ENCODE data around the gene PRMT7. TPM values are rescaled to one million over a fixed set of nuclear protein-coding genes. Genes with fewer than 3 reads are reported as not detected.

Gene PRMT7
- total and polyA plus RNA-seq, 2 donors (not counting 1 experiment from before 2014, with no cell fraction given), result 76.9 to 80.4 TPM

- 93% methylated on average over 9 of the region's 9 CpGs for WGBS (ENCODE audit: insufficient coverage)
- Mint-ChIP-seq H3K4me3 (no peak overlapping the region), H3K27ac (no peak overlapping the region), H3K4me1 (peaks cover 34% of the 10 kb centered on the region), H3K27me3 (no peaks in the 10 kb centered on the region), H3K9me3 (ENCODE audit: insufficient read depth) (no peaks in the 10 kb centered on the region)
- H3K79me2 ChIP-seq (ENCODE audit: control insufficient read depth, insufficient read depth, low read length), result no peaks in the 10 kb centered on the region
- H3K27ac ChIP-seq (ENCODE audit: low read length in 2 of 2), result no peak overlapping the region
- H3K4me3 ChIP-seq (ENCODE audit: control extremely low read depth in 1 of 5, extremely low read depth in 1 of 5, insufficient read depth in 1 of 5, low read depth in 2 of 5, low read length in 4 of 5), result no peak overlapping the region
- TF ChIP-seq EZH2 (IDR thresholded peaks at IDR 0.05; ENCODE audit: borderline replicate concordance, insufficient read depth, low read depth, low read length, poor library complexity, severe bottlenecking), result no peak
- TF ChIP-seq CTCF (IDR thresholded peaks at IDR 0.05), result no peak
- no peak overlapping the region for H3K9ac ChIP-seq (ENCODE audit: low read length)
- no peak overlapping the region for H2AFZ ChIP-seq (ENCODE audit: insufficient read depth, low read depth, low read length, poor library complexity, severe bottlenecking)
- peaks cover 32 to 37% of the 10 kb centered on the region in 2 donors for H3K4me1 ChIP-seq (ENCODE audit: control insufficient read depth in 2 of 2, insufficient read depth in 2 of 2, low read length in 2 of 2)
- intact Hi-C loops (cut with micrococcal nuclease), result no loop called here
- H3K4me2 ChIP-seq (replicated peaks; ENCODE audit: low read depth, low read length, poor library complexity, severe bottlenecking), result no peak overlapping the region
- no peak for DNase-seq
- ChIA-PET CTCF (no interaction called here), POLR2A (no interaction called here)
- H3K9me3 ChIP-seq (ENCODE audit: control extremely low read depth in 1 of 3, control insufficient read depth in 2 of 3, insufficient read depth in 1 of 3, low read length in 2 of 3), result no peaks in the 10 kb centered on the region
- no peak for ATAC-seq (ENCODE audit: low read depth)
- H3K36me3 ChIP-seq (replicated peaks in 1 of 2; ENCODE audit: control extremely low read depth in 1 of 2, control insufficient read depth in 1 of 2, extremely low read depth in 1 of 2, insufficient read depth in 2 of 2, low read length in 1 of 2), result no peaks in the 10 kb centered on the region
- H4K20me1 ChIP-seq (ENCODE audit: control insufficient read depth, insufficient read depth, low read length, poor library complexity, severe bottlenecking), result no peaks in the 10 kb centered on the region
- no peaks in the 10 kb centered on the region for H3K27me3 ChIP-seq (replicated peaks in 1 of 4; ENCODE audit: control extremely low read depth in 1 of 4, control insufficient read depth in 3 of 4, insufficient read depth in 4 of 4, low read length in 3 of 4)
Observed at GRCh38 chr16:68387301-68387700, 76.5 kb downstream of the PRMT7 start.

GRCh38 chr16:68388124-68388523, 77.3 kb downstream of the PRMT7 start:
- H3K9me3 Mint-ChIP-seq (ENCODE audit: insufficient read depth), result no peaks in the 10 kb centered on the region
- TF ChIP-seq EZH2 (IDR thresholded peaks at IDR 0.05; ENCODE audit: borderline replicate concordance, insufficient read depth, low read depth, low read length, poor library complexity, severe bottlenecking) (no peak), CTCF (IDR thresholded peaks at IDR 0.05) (no peak)
- Histone ChIP-seq H3K36me3 (replicated peaks in 1 of 2; ENCODE audit: control extremely low read depth in 1 of 2, control insufficient read depth in 1 of 2, extremely low read depth in 1 of 2, insufficient read depth in 2 of 2, low read length in 1 of 2) (no peaks in the 10 kb centered on the region), H3K9ac (ENCODE audit: low read length) (no peak overlapping the region), H3K27ac (ENCODE audit: low read length in 2 of 2) (no peak overlapping the region), H3K4me1 (ENCODE audit: control insufficient read depth in 2 of 2, insufficient read depth in 2 of 2, low read length in 2 of 2) (peaks cover 23 to 28% of the 10 kb centered on the region in 2 donors), H3K4me3 (ENCODE audit: control extremely low read depth in 1 of 5, extremely low read depth in 1 of 5, insufficient read depth in 1 of 5, low read depth in 2 of 5, low read length in 4 of 5) (no peak overlapping the region), H4K20me1 (ENCODE audit: control insufficient read depth, insufficient read depth, low read length, poor library complexity, severe bottlenecking) (no peaks in the 10 kb centered on the region), H3K4me2 (replicated peaks; ENCODE audit: low read depth, low read length, poor library complexity, severe bottlenecking) (no peak overlapping the region), H3K27me3 (replicated peaks in 1 of 4; ENCODE audit: control extremely low read depth in 1 of 4, control insufficient read depth in 3 of 4, insufficient read depth in 4 of 4, low read length in 3 of 4) (no peaks in the 10 kb centered on the region), H3K79me2 (ENCODE audit: control insufficient read depth, insufficient read depth, low read length) (no peaks in the 10 kb centered on the region), H2AFZ (ENCODE audit: insufficient read depth, low read depth, low read length, poor library complexity, severe bottlenecking) (no peak overlapping the region), H3K9me3 (ENCODE audit: control extremely low read depth in 1 of 3, control insufficient read depth in 2 of 3, insufficient read depth in 1 of 3, low read length in 2 of 3) (no peaks in the 10 kb centered on the region)
- no peaks in the 10 kb centered on the region for H3K27me3 Mint-ChIP-seq
- ATAC-seq (ENCODE audit: low read depth), result no peak
- ChIA-PET POLR2A (no interaction called here), CTCF (no interaction called here)
- intact Hi-C loops (cut with micrococcal nuclease), result no loop called here
- 87% methylated on average over 3 of the region's 3 CpGs for WGBS (ENCODE audit: insufficient coverage)
- H3K4me1 Mint-ChIP-seq, result peaks cover 26% of the 10 kb centered on the region
- no peak for DNase-seq
- H3K27ac Mint-ChIP-seq, result no peak overlapping the region
- H3K4me3 Mint-ChIP-seq, result no peak overlapping the region
